ENCODE data around the gene SUPT16H. TPM values are rescaled to one million over a fixed set of nuclear protein-coding genes. Genes with fewer than 3 reads are reported as not detected.
A peak's percentile ranks its signal among the peaks of the same experiment; 100 is the strongest.

Gene SUPT16H
- total and polyA plus RNA-seq, 12 donors, result 39.2 to 76.4 (median 49.1) TPM

DNA sequence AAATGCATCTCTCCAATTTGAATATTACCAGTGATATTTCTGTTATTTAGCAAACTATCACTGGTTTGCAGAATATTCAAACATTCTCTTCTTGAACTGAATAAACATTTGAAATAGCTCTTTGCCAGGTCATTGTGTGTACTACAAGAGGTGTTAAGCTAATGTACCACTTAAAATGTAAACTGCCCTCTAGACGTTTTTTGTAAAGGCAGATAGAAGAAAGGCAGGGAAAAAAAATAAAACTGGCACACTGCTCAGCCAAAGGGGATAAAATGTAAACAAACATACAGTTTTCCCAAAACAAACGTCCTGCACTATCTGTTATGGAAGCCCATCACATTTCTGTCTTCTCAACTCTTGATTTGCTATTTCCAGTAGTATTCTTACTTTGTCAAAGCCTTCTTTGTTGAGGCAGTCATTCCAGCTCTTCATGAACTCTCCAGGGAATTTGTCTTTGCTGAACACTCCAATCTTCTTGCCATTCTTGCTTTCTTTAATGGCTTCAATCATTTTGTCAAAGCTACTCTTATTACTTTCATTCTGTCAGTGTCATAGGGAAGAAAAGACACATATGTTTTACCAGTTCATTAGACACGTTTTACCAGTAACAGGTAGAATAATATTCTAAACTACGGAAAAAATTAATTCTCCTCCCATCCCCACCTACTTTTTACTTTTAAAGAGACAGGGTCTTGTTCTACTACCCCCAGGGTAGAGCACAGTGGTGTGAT is 13.7 kb downstream of the SUPT16H start:
- WGBS, 4 donors, result 66 to 73% (median 70%) methylated on average over 4 of the region's 4 CpGs
- H3K27ac ChIP-seq, result no peak overlapping the region
- intact Hi-C loops (cut with DNase I), result no loop called here
- H3K27me3 ChIP-seq, result no peaks in the 10 kb centered on the region
- no peaks in the 10 kb centered on the region for H3K4me1 ChIP-seq (replicated peaks in 1 of 2)
- H3K4me3 ChIP-seq, result no peak overlapping the region
- TF ChIP-seq, protein P1, sequence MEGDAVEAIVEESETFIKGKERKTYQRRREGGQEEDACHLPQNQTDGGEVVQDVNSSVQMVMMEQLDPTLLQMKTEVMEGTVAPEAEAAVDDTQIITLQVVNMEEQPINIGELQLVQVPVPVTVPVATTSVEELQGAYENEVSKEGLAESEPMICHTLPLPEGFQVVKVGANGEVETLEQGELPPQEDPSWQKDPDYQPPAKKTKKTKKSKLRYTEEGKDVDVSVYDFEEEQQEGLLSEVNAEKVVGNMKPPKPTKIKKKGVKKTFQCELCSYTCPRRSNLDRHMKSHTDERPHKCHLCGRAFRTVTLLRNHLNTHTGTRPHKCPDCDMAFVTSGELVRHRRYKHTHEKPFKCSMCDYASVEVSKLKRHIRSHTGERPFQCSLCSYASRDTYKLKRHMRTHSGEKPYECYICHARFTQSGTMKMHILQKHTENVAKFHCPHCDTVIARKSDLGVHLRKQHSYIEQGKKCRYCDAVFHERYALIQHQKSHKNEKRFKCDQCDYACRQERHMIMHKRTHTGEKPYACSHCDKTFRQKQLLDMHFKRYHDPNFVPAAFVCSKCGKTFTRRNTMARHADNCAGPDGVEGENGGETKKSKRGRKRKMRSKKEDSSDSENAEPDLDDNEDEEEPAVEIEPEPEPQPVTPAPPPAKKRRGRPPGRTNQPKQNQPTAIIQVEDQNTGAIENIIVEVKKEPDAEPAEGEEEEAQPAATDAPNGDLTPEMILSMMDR (IDR thresholded peaks at IDR 0.05), result no peak
- no peak for TF ChIP-seq POLR2A (IDR thresholded peaks at IDR 0.05)
- no peaks in the 10 kb centered on the region for H3K9me3 ChIP-seq (replicated peaks in 1 of 3)
- no peak for DNase-seq
- peaks cover 0 to 73% of the 10 kb centered on the region in 2 donors for H3K36me3 ChIP-seq (replicated peaks in 1 of 2)

DNA sequence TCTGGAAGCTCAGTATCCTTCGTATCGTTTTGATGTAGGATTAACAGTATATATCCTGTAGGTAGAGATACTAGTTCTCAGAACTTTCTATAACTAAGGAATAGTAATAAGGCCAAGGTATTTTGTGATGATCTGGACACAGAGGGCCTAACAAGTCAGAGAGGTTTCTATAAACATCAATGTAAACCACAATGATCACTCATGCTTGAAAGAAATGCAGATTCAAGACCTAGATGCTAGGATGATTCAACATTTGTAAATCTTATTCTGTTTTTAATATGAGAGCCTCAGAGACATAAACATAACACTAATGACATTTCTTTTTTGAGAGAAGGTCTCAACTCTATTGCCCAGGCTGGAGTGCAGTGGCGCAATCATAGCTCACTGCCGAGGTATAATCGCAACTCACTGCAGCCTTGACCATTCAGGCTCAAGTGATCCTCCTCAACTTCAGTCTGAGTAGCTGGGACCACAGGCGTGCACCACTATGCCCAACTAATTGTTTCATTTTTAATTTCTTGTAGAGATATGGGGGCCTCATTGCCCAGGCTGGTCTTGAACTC is 16.2 kb downstream of the SUPT16H start:
- Histone ChIP-seq H3K27ac (no peak overlapping the region), H3K4me3 (no peak overlapping the region), H3K27me3 (no peaks in the 10 kb centered on the region), H3K9me3 (replicated peaks in 1 of 3) (no peaks in the 10 kb centered on the region), H3K4me1 (replicated peaks in 1 of 2) (no peaks in the 10 kb centered on the region), H3K36me3 (replicated peaks in 1 of 2) (peaks cover 5 to 91% of the 10 kb centered on the region in 2 donors)
- 90 to 94% (median 93%) methylated on average over 6 of the region's 6 CpGs for WGBS, 4 donors
- no peak for DNase-seq
- intact Hi-C loops (cut with DNase I), result no loop called here
- TF ChIP-seq POLR2A (IDR thresholded peaks at IDR 0.05), result no peak
- TF ChIP-seq, protein P1 (IDR thresholded peaks at IDR 0.05), result no peak

DNA sequence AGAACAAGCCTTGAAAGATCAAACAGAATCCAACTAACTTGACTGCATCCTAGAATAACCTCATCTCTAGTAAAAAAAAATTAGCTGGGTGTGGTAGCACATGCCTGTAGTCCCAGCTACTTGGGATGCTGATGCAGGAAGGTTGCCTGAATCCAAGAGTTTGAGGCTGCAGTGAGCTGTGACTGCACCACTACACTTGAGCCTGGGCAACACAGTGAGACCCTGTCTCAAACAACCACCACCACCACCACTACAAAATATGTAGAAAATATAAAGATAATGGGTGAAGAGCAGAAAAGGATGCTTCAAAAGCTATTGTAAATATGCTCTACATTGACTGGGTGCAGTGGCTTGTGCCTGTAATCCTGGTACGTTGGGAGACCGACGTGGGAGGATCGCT is 27.3 kb downstream of the SUPT16H start:
- Histone ChIP-seq H3K4me1 (replicated peaks in 1 of 2) (no peaks in the 10 kb centered on the region), H3K9me3 (replicated peaks in 1 of 3) (no peaks in the 10 kb centered on the region), H3K36me3 (replicated peaks in 1 of 2) (peaks cover 3 to 99% of the 10 kb centered on the region in 2 donors), H3K4me3 (no peak overlapping the region), H3K27me3 (no peaks in the 10 kb centered on the region), H3K27ac (no peak overlapping the region)
- intact Hi-C loops (cut with DNase I), result loop anchor here (10.0 kb wide), 2 partner anchors 48 to 112 kb away; no protein-coding TSS in a partner anchor
- DNase-seq, result no peak
- no peak for TF ChIP-seq POLR2A (IDR thresholded peaks at IDR 0.05)
- TF ChIP-seq, protein P1 (IDR thresholded peaks at IDR 0.05), result no peak
- WGBS, 4 donors, result 96 to 100% (median 98%) methylated on average over 4 of the region's 4 CpGs

DNA sequence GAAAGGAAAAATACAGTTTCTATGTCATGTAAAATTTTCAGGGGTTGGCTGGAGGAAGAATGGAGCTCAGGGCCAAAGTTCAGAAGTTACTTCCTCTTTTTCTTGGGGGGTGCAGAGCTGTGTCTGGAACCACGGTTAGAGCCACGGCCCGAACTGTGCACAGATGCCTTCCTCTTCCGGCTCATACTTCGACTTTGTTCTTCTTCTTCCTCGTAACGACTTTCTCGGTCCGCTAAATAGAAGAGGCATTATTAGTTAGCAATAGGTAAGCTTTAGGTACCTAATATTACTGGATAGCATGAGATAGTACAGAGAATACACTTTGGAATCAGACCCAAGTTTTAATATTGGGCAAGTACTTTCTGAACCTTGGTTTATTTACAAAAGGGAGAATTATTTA is 31.2 kb downstream of the SUPT16H start:
- Histone ChIP-seq H3K36me3 (replicated peaks in 1 of 2) (peaks cover 3 to 68% of the 10 kb centered on the region in 2 donors), H3K27me3 (no peaks in the 10 kb centered on the region), H3K27ac (peak overlapping the region in 1 of 5 donors; percentile 18), H3K4me1 (replicated peaks in 1 of 2) (no peaks in the 10 kb centered on the region), H3K9me3 (replicated peaks in 1 of 3) (no peaks in the 10 kb centered on the region), H3K4me3 (no peak overlapping the region)
- TF ChIP-seq POLR2A (IDR thresholded peaks at IDR 0.05), result no peak
- TF ChIP-seq, protein P1 (IDR thresholded peaks at IDR 0.05), result no peak
- DNase-seq, result peak in 3 of 7 donors; percentile 17 to 22 (median 19)
- whole genome bisulfite sequencing, 4 donors, result 78 to 90% (median 83%) methylated on average over 9 of the region's 9 CpGs
- intact Hi-C loops (cut with DNase I), result loop anchor here (10.0 kb wide), 2 partner anchors 52 to 108 kb away; no protein-coding TSS in a partner anchor

Data from adrenal gland (tissue), 12 donors.